22Rv1 (cell line): ENCODE data around the gene BCL2L11.

ENCODE experiments used
- ZFX ChIP-seq: fragments of 450-650 bp; IDR thresholded peaks from 2 replicates; pipeline ENCODE4 v1.6.1; 2017; ENCODE audit warnings: antibody characterized with exemption, borderline replicate concordance
- TF ChIP-seq, protein P1 (sequence below): fragments of 450-650 bp; IDR thresholded peaks from 2 replicates; pipeline ENCODE4 v1.5.1; 2017; ENCODE audit warnings: mild to moderate bottlenecking

DNA sequence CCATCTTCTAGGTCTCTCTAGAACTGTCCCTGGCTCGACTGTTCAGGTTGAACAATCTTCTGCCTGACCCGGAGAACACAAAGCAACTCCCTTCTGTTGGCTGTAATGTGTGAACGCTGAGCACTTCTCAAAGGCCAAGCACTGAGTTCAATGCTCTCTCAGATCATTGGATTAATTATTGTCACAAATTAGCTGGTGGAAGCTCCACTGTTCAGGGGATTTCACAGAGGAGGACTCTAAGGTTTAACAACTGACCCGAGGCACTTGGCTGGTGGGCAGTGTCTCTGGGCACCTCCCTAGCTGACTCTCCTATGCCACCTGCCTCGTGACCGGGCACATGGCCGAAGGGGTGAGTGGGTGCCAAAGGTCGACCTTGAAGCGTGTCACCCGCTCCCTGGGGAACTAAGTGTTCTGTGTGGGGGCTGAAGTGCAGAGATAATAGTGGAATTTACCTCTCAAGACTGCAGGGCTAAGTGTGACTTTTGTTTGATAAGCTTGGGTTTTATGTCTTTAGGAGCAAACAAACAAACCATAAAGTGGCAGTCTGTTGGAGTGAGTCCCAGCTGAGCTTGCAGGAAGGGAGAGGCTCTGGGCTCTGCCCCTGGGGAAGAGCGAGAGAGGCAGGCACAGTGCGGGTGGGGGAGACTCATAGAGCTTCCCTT is 64.8 kb downstream of the BCL2L11 start:
- TF ChIP-seq, protein P1, sequence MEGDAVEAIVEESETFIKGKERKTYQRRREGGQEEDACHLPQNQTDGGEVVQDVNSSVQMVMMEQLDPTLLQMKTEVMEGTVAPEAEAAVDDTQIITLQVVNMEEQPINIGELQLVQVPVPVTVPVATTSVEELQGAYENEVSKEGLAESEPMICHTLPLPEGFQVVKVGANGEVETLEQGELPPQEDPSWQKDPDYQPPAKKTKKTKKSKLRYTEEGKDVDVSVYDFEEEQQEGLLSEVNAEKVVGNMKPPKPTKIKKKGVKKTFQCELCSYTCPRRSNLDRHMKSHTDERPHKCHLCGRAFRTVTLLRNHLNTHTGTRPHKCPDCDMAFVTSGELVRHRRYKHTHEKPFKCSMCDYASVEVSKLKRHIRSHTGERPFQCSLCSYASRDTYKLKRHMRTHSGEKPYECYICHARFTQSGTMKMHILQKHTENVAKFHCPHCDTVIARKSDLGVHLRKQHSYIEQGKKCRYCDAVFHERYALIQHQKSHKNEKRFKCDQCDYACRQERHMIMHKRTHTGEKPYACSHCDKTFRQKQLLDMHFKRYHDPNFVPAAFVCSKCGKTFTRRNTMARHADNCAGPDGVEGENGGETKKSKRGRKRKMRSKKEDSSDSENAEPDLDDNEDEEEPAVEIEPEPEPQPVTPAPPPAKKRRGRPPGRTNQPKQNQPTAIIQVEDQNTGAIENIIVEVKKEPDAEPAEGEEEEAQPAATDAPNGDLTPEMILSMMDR = no peak
- TF ChIP-seq ZFX = no peak
